CD4-positive, alpha-beta T cell treated with Interleukin-17A for 1 hour (primary cell): ENCODE results near the gene DENND11.

Experiments
- DNase-seq: peaks from one replicate; pipeline ENCODE4 v3.0.0-alpha.2; 2020

DENND11 gene

GRCh38 chr7:141676618-141677017 lies 25.3 kb downstream of the DENND11 start:
- DNase-seq, result no peak

- DNase-seq, result no peak
Measured at GRCh38 chr7:141675436-141676215, 26.3 kb downstream of the DENND11 start.

GRCh38 chr7:141674702-141675101 lies 27.3 kb downstream of the DENND11 start:
- no peak for DNase-seq

- DNase-seq, result no peak
Measured at GRCh38 chr7:141674171-141674671, 27.7 kb downstream of the DENND11 start.

GRCh38 chr7:141673346-141673745 lies 28.6 kb downstream of the DENND11 start:
- DNase-seq, result no peak

GRCh38 chr7:141671705-141672496 lies 30.1 kb downstream of the DENND11 start:
- DNase-seq, result no peak

- no peak for DNase-seq
Measured at GRCh38 chr7:141668853-141669252, 33.1 kb downstream of the DENND11 start.

GRCh38 chr7:141666071-141666470 lies 35.9 kb downstream of the DENND11 start:
- DNase-seq, result no peak

GRCh38 chr7:141665208-141666035 lies 36.5 kb downstream of the DENND11 start:
- DNase-seq, result no peak

- DNase-seq, result no peak
Measured at GRCh38 chr7:141664450-141664849, 37.5 kb downstream of the DENND11 start.

- DNase-seq, result no peak
Measured at GRCh38 chr7:141663081-141663849, 38.7 kb downstream of the DENND11 start.

- no peak for DNase-seq
Measured at GRCh38 chr7:141660259-141660658, 41.7 kb downstream of the DENND11 start.

- no peak for DNase-seq
Measured at GRCh38 chr7:141659501-141659900, 42.5 kb downstream of the DENND11 start.

GRCh38 chr7:141654551-141654950 lies 47.4 kb downstream of the DENND11 start:
- peak; percentile 77 for DNase-seq

GRCh38 chr7:141652691-141653090 lies 49.3 kb downstream of the DENND11 start:
- no peak for DNase-seq
